ENCODE results near the gene SLC28A3. TPM values are rescaled to one million over a fixed set of nuclear protein-coding genes. Genes with fewer than 3 reads are reported as not detected.
A peak's percentile ranks its signal among the peaks of the same experiment; 100 is the strongest.

SLC28A3 gene
- total RNA-seq, 1 experiment from 2014 or later: not detected

DNA sequence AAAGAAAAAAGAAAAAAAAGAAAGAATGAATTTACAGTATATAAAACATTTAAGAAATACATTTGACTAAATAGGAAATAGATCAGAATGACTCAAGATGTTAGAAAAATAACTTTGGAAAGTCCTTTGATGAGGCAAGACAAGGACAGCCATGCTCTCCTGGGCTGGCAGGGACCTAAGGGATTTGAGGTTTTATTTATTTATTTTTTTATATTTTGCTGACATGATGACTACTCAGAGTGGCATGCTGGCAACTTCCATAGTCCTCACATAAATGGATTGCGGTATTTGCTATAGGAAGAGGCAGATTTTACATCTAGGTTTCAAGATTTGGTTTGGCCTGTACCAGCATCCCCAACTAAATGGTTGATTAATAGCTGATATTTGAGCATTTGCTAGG lies 17.7 kb downstream of the SLC28A3 start:
- intact Hi-C loops (cut with micrococcal nuclease; ENCODE audit: unreplicated experiment): no loop called here
- CTCF ChIA-PET: no interaction called here

DNA sequence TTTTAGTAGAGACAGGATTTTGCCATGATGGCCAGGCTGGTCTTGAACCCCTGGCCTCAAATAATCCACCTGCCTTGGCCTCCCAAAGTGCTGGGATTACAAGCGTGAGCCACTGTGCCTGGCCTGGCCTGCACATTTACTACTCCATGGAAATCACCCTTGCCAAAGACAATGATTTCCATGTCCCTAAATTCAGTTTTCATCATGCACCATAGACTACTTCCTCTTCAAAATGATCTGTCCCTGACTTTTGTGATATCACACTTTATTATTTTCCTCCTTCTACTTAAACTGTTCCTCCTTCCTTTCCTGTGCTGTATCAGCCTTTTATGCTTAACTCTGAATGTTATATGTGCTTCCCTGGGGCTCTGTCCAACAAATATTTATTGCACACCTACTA lies 20.3 kb downstream of the SLC28A3 start:
- in situ Hi-C loops (cut with HindIII; ENCODE audit: low pct_unique_long_range_greater_than_20kb, low sequenced_read_pairs): no loop called here
- Histone ChIP-seq H3K27me3 (ENCODE audit: control insufficient read depth, insufficient read depth, low read length) (no peaks in the 10 kb centered on the region), H3K27ac (ENCODE audit: low read length) (no peak overlapping the region), H3K9me3 (ENCODE audit: control insufficient read depth, insufficient read depth, low read depth, low read length) (no peaks in the 10 kb centered on the region), H3K4me1 (ENCODE audit: control insufficient read depth, insufficient read depth, low read length) (no peaks in the 10 kb centered on the region), H3K4me3 (ENCODE audit: low read depth in 2 of 2, low read length in 2 of 2) (no peak overlapping the region), H3K36me3 (ENCODE audit: control insufficient read depth, insufficient read depth, low read length) (no peaks in the 10 kb centered on the region)
- POLR2A ChIA-PET: no interaction called here
- no TSS peak for BruUV-seq (replicated peaks)
- CTCF ChIA-PET: no interaction called here
- intact Hi-C loops (cut with micrococcal nuclease; ENCODE audit: unreplicated experiment): no loop called here
- DNase-seq (ENCODE audit: low read depth, low spot score): no peak
- ATAC-seq: no peak
- TF ChIP-seq TCF7L2 (IDR thresholded peaks at IDR 0.05; ENCODE audit: low read depth, low read length): no peak
- no peak for TF ChIP-seq SIN3A (IDR thresholded peaks at IDR 0.05; ENCODE audit: borderline replicate concordance, insufficient read depth, low read depth, low read length)
- TF ChIP-seq POLR2AphosphoS5 (IDR thresholded peaks at IDR 0.05; ENCODE audit: low read depth, low read length): no peak
- TF ChIP-seq CTCF (IDR thresholded peaks at IDR 0.05): no peak
- TF ChIP-seq, protein P1, sequence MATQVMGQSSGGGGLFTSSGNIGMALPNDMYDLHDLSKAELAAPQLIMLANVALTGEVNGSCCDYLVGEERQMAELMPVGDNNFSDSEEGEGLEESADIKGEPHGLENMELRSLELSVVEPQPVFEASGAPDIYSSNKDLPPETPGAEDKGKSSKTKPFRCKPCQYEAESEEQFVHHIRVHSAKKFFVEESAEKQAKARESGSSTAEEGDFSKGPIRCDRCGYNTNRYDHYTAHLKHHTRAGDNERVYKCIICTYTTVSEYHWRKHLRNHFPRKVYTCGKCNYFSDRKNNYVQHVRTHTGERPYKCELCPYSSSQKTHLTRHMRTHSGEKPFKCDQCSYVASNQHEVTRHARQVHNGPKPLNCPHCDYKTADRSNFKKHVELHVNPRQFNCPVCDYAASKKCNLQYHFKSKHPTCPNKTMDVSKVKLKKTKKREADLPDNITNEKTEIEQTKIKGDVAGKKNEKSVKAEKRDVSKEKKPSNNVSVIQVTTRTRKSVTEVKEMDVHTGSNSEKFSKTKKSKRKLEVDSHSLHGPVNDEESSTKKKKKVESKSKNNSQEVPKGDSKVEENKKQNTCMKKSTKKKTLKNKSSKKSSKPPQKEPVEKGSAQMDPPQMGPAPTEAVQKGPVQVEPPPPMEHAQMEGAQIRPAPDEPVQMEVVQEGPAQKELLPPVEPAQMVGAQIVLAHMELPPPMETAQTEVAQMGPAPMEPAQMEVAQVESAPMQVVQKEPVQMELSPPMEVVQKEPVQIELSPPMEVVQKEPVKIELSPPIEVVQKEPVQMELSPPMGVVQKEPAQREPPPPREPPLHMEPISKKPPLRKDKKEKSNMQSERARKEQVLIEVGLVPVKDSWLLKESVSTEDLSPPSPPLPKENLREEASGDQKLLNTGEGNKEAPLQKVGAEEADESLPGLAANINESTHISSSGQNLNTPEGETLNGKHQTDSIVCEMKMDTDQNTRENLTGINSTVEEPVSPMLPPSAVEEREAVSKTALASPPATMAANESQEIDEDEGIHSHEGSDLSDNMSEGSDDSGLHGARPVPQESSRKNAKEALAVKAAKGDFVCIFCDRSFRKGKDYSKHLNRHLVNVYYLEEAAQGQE (IDR thresholded peaks at IDR 0.05; ENCODE audit: insufficient read depth in 1 of 2, low read depth in 2 of 2, low read length in 1 of 2): no peak

More for the DNA sequence above, 17.7 kb downstream of the SLC28A3 start:
- Histone ChIP-seq H3K36me3 (ENCODE audit: control insufficient read depth, insufficient read depth, low read length) (no peaks in the 10 kb centered on the region), H3K4me3 (ENCODE audit: low read depth in 2 of 2, low read length in 2 of 2) (no peak overlapping the region), H3K4me1 (ENCODE audit: control insufficient read depth, insufficient read depth, low read length) (no peaks in the 10 kb centered on the region), H3K27ac (ENCODE audit: low read length) (no peak overlapping the region), H3K27me3 (ENCODE audit: control insufficient read depth, insufficient read depth, low read length) (no peaks in the 10 kb centered on the region), H3K9me3 (ENCODE audit: control insufficient read depth, insufficient read depth, low read depth, low read length) (no peaks in the 10 kb centered on the region)
- in situ Hi-C loops (cut with HindIII; ENCODE audit: low pct_unique_long_range_greater_than_20kb, low sequenced_read_pairs): no loop called here
- no peak for TF ChIP-seq TCF7L2 (IDR thresholded peaks at IDR 0.05; ENCODE audit: low read depth, low read length)
- TF ChIP-seq SIN3A (IDR thresholded peaks at IDR 0.05; ENCODE audit: borderline replicate concordance, insufficient read depth, low read depth, low read length): no peak
- TF ChIP-seq CTCF (IDR thresholded peaks at IDR 0.05): no peak
- TF ChIP-seq, protein P1 (IDR thresholded peaks at IDR 0.05; ENCODE audit: insufficient read depth in 1 of 2, low read depth in 2 of 2, low read length in 1 of 2): no peak
- no peak for TF ChIP-seq POLR2AphosphoS5 (IDR thresholded peaks at IDR 0.05; ENCODE audit: low read depth, low read length)
- DNase-seq (ENCODE audit: low read depth, low spot score) (no peak), ATAC-seq (peak; percentile 53; the same call in 1 of the 2 replicates)
- no TSS peak for BruUV-seq (replicated peaks)
- POLR2A ChIA-PET: no interaction called here
